ENCODE measurements around the gene GCLM. TPM values are rescaled to one million over a fixed set of nuclear protein-coding genes. Genes with fewer than 3 reads are reported as not detected.
A peak's percentile ranks its signal among the peaks of the same experiment; 100 is the strongest.

GCLM gene
- polyA plus RNA-seq, 2 of the 4 experiments (the other 2 are of a cell fraction): 100 to 163 TPM

DNA sequence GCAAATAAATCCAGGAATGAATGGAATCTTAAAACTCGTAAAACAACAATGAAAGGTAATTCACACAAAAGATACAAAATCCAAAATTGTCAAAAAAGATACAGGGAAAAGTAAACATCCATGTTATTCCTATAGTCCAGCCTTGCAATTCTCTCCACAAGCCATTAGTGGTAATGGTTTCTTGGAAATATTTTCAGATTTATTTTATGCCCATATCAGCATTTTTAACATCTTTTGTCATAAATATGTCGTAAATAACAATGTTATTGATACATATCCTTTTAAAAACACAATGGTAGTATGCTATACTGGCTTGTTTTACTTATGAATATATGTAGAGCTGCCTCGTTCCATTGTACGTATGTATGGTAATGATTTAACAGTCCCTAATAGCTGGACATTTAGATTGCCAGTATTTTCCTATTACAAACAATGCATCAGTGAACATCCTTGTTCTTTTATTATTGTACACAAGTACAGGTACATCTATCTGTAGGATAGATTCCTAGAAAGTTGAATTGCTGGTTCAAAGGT, 60.8 kb downstream of the GCLM start:
- TF ChIP-seq NFE2L2 (conservative IDR thresholded peaks at IDR 0.05; ENCODE audit: low read length): no peak
- peak; percentile 96 for TF ChIP-seq MAFK (IDR thresholded peaks at IDR 0.05; ENCODE audit: partially characterized antibody)
- FAIRE-seq (no peak), ATAC-seq (no peak), DNase-seq (ENCODE audit: low read depth in 1 of 2, low spot score in 1 of 2) (no peak)
- H3K4me1 ChIP-seq: peaks cover 19% of the 10 kb centered on the region
- WGBS (ENCODE audit: missing lambda C conversion rate): 55% methylated on average over 4 of the region's 4 CpGs
- ChIA-PET CTCF (interaction anchor here (0.6 to 1.1 kb wide), 5 partner anchors 15 to 546 kb away, joined by 3 to 7 read pairs (median 3); no protein-coding TSS in a partner anchor), POLR2A (interaction anchor here (1.2 kb wide), 1 partner anchor 400 kb away, joined by 4 read pairs; no protein-coding TSS in a partner anchor)
- no peaks in the 10 kb centered on the region; the same call in 2 of the 3 replicates for H3K9me3 ChIP-seq
- H3K27ac ChIP-seq: peak overlapping the region; percentile 84 to 95
- peak overlapping the region; percentile 58 for H3K4me3 ChIP-seq
- H3K4me2 ChIP-seq: peak overlapping the region; percentile 87

DNA sequence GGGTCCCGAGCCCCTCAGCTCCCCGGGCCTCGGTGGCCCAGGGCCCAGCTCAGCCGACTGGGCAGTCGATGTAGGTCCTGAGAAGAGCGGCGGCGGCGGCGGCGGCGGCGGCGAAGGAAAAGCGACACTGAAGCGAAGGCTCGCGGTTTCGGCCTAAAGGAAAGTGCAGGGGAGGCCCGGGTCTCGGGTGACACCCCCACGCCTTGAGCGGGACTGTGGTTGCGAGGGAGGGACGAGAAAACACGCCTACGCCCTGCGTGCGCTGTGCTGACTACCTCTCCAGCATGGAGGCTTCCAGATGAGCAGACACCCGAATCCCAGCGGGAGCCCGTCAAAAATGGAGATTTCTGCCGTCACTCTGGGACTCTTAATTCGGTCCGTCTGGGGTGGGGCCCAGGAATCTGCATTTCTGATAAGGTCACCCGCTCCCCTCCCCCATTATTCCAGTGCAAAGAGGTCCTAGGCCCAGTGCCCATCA, 61.4 kb downstream of the GCLM start:
- Histone ChIP-seq H3K4me1 (peaks cover 19% of the 10 kb centered on the region), H3K4me3 (peak overlapping the region; percentile 58), H3K4me2 (peak overlapping the region; percentile 87), H3K27ac (peak overlapping the region; percentile 84 to 95), H3K9me3 (no peaks in the 10 kb centered on the region; the same call in 2 of the 3 replicates)
- peak; percentile 51 to 83 for DNase-seq (ENCODE audit: low read depth in 1 of 2, low spot score in 1 of 2)
- ChIA-PET CTCF (interaction anchor here (0.9 to 1.1 kb wide), 3 partner anchors 33 to 546 kb away, joined by 3 to 7 read pairs (median 3); no protein-coding TSS in a partner anchor), POLR2A (interaction anchor here (0.7 to 1.2 kb wide), 4 partner anchors 399 to 886 kb away, joined by 4 to 6 read pairs (median 4); no protein-coding TSS in a partner anchor)
- 2% methylated on average over 13 of the region's 36 CpGs for WGBS (ENCODE audit: missing lambda C conversion rate)
- ATAC-seq: peak; percentile 40 to 58
- no peak for FAIRE-seq
- 0 out of 2 replicates have a peak, but pooled peaks have one; percentile 7 for TF ChIP-seq GATA3 (IDR thresholded peaks at IDR 0.05; ENCODE audit: borderline replicate concordance)
- no peak for TF ChIP-seq CHD4 (IDR thresholded peaks at IDR 0.05; ENCODE audit: borderline replicate concordance)
- TF ChIP-seq, protein P1, sequence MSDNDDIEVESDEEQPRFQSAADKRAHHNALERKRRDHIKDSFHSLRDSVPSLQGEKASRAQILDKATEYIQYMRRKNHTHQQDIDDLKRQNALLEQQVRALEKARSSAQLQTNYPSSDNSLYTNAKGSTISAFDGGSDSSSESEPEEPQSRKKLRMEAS (IDR thresholded peaks at IDR 0.05): peak; percentile 16; the same call in 1 of the 2 replicates
- TF ChIP-seq HOXB13 (CRISPR knock-in tag; IDR thresholded peaks at IDR 0.05; ENCODE audit: low read depth): no peak
- TF ChIP-seq POLR2A (IDR thresholded peaks at IDR 0.05; ENCODE audit: low read length): peak; percentile 55
- no peak for TF ChIP-seq FOSL2 (IDR thresholded peaks at IDR 0.05)
- TF ChIP-seq FOSL2 (CRISPR knock-in tag; IDR thresholded peaks at IDR 0.05): 0 out of 2 replicates have a peak, but pooled peaks have one; percentile 3
- peak; percentile 39; the same call in 1 of the 2 replicates for TF ChIP-seq PHF8 (IDR thresholded peaks at IDR 0.05; ENCODE audit: borderline replicate concordance, low read depth)

DNA sequence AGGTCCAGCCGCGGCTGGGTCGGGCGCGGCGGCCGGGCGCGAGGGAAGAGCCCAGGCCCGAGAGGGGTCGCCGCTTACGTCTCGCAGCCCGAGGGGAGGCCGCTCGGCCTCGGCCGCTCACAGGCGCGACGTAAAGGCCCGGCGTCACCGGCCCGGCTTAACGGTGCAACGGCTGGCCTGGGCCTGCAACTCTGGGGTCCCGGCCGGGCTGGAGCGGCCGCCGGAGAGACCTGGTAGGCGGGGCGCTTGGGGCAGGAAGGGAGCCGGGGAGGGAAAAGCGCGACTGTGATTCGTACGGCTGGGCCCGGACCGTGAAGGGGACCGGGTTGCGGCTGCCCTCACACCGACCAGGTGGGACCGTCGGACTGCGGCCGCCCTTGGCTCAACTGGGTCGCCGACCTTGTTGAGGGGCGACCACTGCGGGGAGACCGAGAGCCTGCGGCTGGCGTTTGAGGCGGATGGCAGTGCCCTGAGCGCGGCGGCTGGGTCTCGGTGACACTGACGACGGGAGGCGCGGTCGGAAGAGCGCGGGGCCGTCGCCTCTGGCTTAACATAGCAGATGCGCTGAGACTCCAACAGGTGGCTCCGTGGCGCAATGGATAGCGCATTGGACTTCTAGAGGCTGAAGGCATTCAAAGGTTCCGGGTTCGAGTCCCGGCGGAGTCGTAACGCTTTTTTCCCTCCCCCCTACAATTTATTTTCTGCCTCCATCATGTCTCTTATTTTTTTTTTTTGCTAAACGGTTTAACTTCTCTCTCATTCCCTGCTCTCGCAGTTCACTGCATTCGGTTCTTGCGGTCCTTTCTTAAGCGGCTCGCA, 62.0 kb downstream of the GCLM start:
- CTCF ChIA-PET: interaction anchor here (1.0 kb wide), 1 partner anchor 255 kb away, joined by 4 read pairs; no protein-coding TSS in a partner anchor
- WGBS (ENCODE audit: missing lambda C conversion rate): under 1% methylated on average over 23 of the region's 86 CpGs
- peak; percentile 57 to 92 for DNase-seq (ENCODE audit: low read depth in 1 of 2, low spot score in 1 of 2)
- Histone ChIP-seq H3K9me3 (no peaks in the 10 kb centered on the region; the same call in 2 of the 3 replicates), H3K4me2 (peak overlapping the region; percentile 87), H3K27ac (peak overlapping the region; percentile 84 to 95), H3K4me3 (peak overlapping the region; percentile 58), H3K4me1 (peaks cover 19% of the 10 kb centered on the region)
- POLR2A ChIA-PET: interaction anchor here (0.5 to 1.8 kb wide), 7 partner anchors 40 to 885 kb away, joined by 4 to 11 read pairs (median 5); partner anchors contain the start of gene BCAR3
- FAIRE-seq: no peak
- peak; percentile 76 to 78 for ATAC-seq
- TF ChIP-seq JUNB (IDR thresholded peaks at IDR 0.05) (no peak), ESRRA (IDR thresholded peaks at IDR 0.05; ENCODE audit: borderline replicate concordance, low read length) (no peak), PHF8 (IDR thresholded peaks at IDR 0.05; ENCODE audit: borderline replicate concordance, low read depth) (peak; percentile 60; the same call in 1 of the 2 replicates), KDM1A (IDR thresholded peaks at IDR 0.05; ENCODE audit: low read depth) (no peak), RNF2 (IDR thresholded peaks at IDR 0.05; ENCODE audit: borderline replicate concordance, low read depth) (no peak), JUN (IDR thresholded peaks at IDR 0.05) (peak in 1 of 2 experiments; percentile 4; a peak in 1 of 5 replicates), CBX8 (IDR thresholded peaks at IDR 0.05) (no peak), MAFK (IDR thresholded peaks at IDR 0.05; ENCODE audit: partially characterized antibody) (no peak), MYC (IDR thresholded peaks at IDR 0.05; ENCODE audit: borderline replicate concordance, low read length) (peak; percentile 39; the same call in 1 of the 2 replicates), ZNF302 (CRISPR knock-in tag; IDR thresholded peaks at IDR 0.05) (no peak), CEBPB (IDR thresholded peaks at IDR 0.05) (peak; percentile 21 to 66; a peak in 2 of 4 replicates), SREBF2 (IDR thresholded peaks at IDR 0.05) (peak; percentile 84), HDAC2 (IDR thresholded peaks at IDR 0.05) (no peak), POLR2A (IDR thresholded peaks at IDR 0.05; ENCODE audit: low read length) (peak; percentile 34)
- TF ChIP-seq, protein P2, sequence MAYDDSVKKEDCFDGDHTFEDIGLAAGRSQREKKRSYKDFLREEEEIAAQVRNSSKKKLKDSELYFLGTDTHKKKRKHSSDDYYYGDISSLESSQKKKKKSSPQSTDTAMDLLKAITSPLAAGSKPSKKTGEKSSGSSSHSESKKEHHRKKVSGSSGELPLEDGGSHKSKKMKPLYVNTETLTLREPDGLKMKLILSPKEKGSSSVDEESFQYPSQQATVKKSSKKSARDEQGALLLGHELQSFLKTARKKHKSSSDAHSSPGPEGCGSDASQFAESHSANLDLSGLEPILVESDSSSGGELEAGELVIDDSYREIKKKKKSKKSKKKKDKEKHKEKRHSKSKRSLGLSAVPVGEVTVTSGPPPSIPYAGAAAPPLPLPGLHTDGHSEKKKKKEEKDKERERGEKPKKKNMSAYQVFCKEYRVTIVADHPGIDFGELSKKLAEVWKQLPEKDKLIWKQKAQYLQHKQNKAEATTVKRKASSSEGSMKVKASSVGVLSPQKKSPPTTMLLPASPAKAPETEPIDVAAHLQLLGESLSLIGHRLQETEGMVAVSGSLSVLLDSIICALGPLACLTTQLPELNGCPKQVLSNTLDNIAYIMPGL (CRISPR knock-in tag; IDR thresholded peaks at IDR 0.05; ENCODE audit: borderline replicate concordance): peak; percentile 76; the same call in 1 of the 2 replicates
- TF ChIP-seq, protein P3, sequence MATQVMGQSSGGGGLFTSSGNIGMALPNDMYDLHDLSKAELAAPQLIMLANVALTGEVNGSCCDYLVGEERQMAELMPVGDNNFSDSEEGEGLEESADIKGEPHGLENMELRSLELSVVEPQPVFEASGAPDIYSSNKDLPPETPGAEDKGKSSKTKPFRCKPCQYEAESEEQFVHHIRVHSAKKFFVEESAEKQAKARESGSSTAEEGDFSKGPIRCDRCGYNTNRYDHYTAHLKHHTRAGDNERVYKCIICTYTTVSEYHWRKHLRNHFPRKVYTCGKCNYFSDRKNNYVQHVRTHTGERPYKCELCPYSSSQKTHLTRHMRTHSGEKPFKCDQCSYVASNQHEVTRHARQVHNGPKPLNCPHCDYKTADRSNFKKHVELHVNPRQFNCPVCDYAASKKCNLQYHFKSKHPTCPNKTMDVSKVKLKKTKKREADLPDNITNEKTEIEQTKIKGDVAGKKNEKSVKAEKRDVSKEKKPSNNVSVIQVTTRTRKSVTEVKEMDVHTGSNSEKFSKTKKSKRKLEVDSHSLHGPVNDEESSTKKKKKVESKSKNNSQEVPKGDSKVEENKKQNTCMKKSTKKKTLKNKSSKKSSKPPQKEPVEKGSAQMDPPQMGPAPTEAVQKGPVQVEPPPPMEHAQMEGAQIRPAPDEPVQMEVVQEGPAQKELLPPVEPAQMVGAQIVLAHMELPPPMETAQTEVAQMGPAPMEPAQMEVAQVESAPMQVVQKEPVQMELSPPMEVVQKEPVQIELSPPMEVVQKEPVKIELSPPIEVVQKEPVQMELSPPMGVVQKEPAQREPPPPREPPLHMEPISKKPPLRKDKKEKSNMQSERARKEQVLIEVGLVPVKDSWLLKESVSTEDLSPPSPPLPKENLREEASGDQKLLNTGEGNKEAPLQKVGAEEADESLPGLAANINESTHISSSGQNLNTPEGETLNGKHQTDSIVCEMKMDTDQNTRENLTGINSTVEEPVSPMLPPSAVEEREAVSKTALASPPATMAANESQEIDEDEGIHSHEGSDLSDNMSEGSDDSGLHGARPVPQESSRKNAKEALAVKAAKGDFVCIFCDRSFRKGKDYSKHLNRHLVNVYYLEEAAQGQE (IDR thresholded peaks at IDR 0.05): no peak
- TF ChIP-seq, protein P1 (IDR thresholded peaks at IDR 0.05): peak; percentile 23; the same call in 1 of the 2 replicates

Measured in A549 (cell line).